CD1c-positive myeloid dendritic cell (primary cell): ENCODE data around the gene SEC61G.
A peak's percentile ranks its signal among the peaks of the same experiment; 100 is the strongest.

Source experiments
- DNase-seq: peaks from one replicate; pipeline ENCODE4 v3.0.0-alpha.2; 2016; ENCODE audit errors: extremely low spot score

Gene SEC61G

DNA sequence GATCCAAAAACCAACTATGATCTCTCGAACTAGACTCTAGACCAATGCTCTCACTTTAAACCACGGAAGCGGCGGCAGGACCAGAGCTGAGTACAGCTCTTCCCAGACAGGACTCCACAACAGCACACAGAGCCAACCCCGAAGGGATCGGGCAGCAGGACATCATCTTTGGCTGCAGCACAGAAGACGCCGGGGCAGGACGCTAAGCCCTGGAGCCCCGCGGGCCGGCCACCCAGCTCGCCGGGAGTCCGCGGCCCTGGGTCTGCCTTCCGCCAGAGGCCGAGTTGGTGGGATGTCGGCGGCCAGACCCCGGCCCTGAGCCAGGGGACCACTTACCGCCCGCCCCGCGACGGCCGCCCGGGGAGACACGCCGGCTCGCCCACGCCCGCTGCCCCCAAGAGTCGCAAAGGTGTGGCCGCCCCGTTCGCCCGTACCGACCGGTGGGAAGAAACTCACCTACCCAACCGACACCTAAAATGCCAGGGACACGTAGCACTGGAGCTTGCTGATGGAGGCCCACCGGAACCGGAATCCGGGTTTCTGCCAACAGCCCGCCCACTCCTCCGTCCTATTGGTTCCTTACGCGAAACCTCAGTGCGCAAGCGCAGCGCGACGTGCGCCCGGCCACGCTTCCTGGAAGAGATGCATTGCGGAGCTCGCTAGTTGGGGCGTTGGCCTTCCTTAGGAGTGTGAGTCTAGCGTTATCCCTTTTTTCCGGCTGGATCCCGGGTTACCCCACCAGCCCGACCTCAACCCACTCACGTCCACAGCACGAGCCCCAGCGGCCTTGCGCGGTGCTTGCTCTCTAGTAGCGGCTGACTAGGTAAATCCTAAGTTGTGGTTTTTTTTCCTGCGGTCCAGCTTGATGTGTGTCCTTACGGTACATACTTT is at the start of gene SEC61G:
TSS of gene SEC61G (minus strand) at position 510 of the 891 bp plus-strand sequence. CDS start 1,623 bp downstream, outside the sequence.
- DNase-seq, result peak; percentile 99

DNA sequence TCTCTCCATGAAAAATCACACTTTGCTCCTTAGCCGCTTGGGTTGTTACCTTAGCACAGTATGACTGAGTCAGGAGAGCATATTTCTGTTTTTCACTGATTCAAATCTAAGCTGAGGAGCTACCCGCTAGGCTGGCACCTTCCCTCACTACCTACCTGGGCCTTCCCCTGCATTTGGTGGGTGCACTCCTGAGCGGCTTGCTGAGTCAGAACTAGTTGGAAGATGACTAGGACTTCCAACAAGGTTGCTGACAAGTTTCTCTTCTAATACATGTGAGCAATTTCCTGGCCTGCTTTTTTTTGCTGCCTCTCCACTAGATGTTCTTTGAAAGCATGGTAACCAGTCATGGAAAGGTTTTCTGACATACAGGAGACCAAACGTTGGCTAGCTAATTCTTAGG is 43.8 kb upstream of the SEC61G start:
- no peak for DNase-seq

DNA sequence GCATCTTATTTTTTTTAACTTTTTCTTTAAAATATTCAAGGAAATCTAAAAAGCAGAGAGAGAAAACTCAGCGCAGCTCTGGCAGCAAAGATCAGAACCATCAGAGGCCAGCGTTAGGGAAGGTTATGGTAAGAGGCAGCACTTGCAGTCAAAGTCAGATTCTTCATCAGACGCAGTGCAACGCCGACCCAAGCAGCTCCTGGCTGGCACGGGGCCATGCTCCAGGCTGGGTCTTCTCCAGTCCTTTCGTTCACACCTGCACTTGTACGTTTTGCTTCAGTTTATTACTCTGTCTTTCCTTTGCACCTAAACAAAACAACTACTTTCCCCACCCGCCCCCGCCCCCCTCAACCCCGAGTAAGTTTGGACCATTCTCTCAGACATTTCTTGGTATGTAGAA is 43.1 kb upstream of the SEC61G start:
- DNase-seq, result no peak

DNA sequence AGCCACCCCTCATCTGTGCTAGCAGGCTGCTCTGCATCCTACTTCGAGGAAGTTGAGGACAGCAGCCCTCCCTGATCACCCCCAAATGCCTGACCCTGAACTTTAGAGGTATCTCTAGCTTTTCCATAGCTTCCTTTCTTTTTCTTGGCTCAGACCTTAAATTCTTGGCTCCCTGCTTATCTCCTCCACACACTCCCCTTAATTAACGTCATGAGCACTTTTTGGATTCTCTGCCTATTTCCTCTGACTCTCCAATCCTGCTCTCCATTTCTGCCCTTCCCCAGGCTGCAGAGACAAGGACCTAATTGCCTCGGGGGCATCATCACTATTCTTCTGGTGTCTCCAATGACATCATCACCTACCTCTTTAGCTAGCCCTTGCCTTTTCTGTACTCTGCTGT is 40.8 kb upstream of the SEC61G start:
- DNase-seq, result no peak

DNA sequence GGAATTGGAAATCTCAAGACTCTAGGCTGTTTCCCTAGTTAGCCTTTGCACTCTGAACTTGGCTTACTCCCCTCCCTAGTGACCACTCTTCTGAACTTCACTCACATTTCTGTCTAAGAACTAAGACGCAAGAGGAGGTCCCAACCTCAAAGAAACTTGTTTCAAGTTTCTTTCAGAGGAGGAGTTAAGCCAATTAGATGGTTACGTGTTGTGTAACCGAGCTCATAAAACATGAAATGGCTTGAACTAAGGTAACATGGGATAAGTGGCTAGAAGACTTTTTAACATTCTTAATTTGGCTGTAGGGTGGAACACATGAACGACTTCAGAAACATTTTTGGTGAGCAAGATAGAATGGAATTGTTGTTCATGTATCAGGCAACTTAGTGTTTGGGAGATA is 39.5 kb upstream of the SEC61G start:
- DNase-seq, result no peak

DNA sequence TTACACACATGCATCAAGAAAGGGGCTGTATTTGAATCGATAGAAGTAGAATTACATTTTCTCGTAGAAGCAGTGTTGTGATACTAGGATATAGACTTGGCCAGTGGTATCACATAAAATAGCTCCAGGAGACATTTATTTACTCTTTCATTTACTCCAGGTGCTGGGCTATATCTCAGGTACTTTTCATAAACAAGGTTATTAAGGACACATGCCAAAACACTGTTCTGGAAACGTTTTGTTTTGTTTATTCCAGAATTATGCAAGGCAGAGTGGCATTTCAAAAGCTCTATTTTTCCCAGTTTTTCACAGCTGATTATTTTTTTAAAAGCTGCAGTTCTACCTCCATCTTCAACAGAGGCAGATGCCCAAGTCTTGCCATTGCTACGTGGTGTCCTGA is 37.8 kb upstream of the SEC61G start:
- no peak for DNase-seq

DNA sequence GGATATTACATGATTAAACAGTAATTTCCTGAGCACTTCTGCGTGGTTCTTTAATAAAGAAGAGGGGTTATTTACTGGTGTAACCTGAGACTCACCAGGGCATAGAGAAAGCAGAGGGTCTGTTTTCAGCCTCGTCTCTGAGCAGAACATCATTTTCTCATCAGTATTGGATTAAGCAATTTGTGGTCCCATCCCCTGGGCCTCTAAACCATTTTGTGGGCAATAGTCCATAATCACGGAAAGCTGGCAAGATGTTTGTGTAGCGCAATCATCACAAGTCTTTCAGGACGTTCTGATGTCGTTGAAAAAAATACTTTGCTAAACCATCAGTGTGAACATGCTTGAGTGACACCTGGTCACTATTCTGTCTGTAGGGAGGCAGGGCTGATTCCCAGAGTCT is 37.1 kb upstream of the SEC61G start:
- no peak for DNase-seq

DNA sequence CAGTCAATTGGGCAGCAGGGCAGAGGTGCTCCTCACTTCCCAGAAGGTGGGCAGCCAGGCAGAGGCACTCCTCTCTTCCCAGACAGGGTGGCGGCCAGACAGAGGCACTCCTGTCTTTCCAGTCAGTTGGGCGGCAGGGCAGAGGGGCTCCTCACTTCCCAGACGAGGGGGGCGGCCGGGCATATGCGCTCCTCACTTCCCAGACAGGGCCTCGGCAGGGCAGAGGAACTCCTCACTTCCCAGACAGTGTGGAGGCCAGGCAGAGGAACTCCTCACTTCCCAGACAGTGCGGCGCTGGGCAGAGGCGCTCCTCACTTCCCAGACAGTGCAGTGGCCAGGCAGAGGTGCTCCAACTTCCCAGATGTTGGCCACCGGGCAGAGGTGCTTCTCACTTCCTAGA is 33.4 kb upstream of the SEC61G start:
- no peak for DNase-seq

DNA sequence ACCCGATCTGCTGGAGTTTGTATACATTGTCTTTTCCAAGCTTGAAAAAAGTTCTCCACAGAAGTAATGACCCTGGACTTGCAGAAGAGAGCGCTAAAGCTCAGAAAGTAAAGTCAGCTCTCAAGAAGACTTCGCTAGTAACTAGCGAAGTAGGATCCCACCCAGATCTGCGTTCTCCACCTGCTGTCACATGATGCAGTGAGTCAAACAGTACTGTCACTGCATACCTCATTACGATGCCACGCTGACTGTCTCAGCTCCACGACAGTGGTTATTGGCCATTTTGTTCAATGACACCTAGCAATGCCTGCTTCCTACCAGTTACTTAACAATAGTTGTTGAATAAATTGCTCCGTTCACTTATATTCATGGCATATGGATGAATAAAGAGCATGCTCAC is 29.7 kb upstream of the SEC61G start:
- peak; percentile 49 for DNase-seq

DNA sequence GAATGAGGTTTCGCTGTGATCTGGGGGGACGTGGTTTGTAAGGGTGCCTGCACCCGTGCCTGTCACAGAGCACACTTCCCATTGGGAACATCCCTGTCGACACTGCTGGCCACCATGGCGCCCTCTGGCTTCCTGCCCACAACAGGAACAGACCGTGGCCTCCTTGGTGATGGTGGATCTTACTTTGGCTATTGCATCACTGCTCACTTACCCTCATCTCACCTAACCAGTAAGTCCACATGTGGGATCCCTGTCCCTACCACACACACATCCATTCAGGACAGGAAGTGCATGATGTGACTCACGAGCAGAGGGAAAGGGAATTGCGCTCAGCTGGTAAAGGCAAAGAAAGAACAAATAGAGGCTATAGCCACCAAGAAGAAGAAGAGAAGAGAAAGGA is 26.2 kb upstream of the SEC61G start:
- DNase-seq, result no peak

DNA sequence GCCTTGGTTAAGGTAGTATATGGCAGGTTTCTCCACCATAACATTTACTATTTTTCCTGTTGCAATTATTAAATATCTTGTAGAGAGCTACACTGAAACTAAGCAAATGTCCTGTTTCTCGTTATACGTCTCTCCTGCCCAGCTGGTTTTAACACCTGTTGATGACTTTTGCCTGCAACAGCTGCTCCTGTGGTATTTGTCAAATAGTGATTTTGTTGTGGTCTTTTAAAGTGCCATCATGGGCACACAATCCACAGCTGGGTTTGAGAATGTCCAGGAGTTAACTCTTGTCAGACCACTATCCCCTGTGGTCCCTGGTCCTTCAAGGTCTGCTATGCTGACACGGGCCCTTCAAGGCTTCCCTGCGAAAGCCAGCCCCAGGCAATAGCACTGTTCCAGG is 24.9 kb upstream of the SEC61G start:
- DNase-seq, result no peak

DNA sequence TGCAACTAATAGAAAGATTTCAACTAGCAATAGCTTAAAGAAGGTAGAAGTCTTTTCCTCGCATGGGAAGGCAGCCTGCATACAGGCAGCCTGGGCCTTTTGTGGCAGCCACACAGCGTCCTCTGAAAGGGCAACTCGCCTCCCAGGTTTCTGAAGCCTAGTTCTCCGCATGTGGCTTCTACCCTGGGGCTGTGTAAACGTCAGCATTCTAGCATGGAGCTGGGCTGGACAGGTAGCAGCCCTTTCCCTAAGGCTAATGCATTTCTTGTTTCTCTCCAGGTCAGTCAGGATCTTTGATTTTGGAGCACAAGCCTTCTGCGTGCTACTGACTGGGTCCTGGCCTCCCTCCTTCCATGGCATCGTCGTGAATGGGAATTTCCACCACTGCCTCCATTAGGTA is 23.8 kb upstream of the SEC61G start:
- DNase-seq, result no peak

DNA sequence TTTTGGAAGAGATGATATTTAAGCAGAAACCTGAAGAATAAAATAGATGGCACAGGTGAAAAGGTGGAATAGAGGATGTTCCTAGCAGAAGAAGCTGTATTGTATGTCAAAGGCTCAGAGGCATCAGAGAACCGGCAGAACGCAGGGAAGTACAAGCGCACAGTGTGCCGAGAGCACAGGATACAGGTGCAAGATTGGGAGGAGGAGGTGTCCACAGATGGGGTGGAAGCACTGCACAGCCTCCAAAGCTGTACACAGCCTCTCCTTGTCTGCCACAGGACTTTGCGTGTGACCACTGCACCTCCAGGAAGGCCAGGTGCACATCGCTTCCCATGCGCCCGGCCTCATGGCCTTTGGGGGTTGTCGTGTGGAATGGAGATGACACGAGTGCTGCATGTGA is 23.3 kb upstream of the SEC61G start:
- no peak for DNase-seq

DNA sequence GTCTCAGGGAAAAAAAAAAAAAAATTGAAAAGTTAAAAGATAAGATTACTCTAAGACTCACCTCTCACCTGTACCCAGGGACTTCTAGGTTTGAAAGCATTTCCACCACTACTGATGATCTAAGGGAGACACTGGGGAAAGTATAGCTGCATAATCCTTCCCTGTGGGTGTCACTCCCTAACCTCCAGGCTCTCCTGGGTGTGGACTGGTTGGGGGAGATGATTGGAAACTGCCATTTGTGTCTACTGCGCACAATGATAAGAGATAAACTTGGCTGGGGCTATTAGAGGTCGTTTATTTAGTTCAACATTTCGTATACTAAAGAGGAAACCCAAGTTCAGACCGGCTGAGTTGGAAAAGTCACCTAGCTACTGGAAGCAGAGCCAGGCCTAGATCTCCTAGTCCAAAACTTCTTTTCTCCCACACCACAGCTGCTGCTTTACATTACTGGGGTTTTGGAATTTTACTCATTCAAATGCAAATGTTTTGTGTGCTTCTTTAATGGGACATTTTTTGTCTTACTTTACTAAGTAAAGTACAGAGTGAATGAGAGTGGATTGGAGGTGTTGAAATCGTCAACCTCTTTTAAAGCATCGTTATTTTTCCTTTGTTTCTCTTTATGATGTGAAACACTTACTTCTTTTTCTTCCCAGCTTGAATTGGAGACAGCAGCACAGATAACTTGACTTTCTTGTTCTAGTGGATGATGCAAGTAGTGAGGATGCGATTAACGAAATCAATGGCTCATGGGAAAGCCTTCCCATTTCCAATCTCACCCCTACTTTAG is 22.3 kb upstream of the SEC61G start:
- DNase-seq, result no peak

DNA sequence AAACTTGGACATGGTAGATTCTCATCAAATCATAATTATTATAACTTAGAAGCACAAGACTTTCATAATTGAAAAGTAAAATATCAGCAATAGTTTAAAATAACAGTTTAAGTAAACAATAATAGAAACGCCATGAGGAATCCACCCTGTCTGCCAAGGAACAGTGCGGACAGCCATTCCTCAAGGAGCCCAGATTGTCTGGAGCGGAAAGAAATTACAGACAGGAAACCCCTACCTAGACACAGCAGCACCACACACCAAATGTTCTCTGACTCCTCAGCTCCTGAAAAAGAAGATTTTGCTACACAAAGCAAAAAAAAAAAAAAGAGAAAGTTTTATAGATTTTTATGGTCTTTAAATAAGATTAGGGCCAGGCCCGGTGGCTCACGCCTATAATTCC is 21.5 kb upstream of the SEC61G start:
- DNase-seq, result no peak

DNA sequence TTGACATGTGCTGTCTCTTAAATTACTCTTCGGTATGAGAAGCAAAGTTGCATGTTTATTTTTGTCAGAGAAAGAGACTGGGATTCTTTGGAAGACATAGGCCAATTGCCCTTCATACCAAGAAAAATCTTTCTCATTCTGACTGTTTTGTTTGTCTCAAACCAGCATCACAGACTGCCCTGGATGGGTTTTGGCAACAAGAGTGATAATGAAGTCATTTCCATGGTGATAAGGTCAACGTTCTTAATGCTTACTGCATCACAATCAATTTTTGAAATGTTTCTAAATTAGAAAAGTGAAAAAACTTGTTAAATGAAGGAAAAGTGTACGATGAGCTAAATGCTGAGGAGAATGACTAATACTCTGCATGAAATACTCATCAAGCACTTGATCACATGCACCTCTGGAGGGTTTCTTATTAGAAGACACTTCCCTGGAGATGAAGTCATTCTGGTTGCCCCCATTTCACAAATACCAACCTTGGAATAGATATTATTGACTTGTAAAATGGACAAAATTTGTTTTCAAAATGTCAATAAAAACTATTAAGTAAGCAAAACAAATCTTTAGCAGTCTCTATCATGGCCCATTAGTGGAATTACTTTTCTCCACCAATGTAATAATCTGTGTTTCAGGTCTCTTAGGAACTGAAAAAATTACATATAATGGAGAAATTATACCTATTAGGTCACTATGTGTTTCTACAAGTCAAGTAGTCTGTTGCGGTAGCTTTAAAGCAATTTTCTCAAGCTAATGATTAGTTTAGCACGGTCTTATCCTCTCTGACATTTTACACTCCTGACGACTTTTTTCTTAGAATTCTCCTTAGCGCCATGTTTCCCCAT is 19.9 kb upstream of the SEC61G start:
- DNase-seq, result no peak

DNA sequence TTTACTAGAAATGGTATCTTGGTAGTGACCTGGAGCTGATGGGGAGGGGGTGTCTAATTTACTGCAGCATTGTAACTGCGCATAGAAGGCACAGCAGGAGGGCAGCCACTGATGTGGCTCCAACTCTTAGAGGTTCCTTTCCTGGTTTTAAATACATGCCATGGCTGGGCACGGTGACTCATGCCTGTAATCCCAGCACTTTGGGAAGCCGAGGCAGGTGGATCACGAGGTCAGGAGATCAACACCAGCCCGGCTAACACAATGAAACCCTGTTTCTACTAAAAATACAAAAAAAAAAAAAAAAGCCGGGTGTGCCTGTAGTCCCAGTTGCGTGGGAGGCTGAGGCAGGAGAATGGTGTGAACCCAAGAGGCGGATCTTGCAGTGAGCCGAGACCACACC is 19.2 kb upstream of the SEC61G start:
- DNase-seq, result no peak

DNA sequence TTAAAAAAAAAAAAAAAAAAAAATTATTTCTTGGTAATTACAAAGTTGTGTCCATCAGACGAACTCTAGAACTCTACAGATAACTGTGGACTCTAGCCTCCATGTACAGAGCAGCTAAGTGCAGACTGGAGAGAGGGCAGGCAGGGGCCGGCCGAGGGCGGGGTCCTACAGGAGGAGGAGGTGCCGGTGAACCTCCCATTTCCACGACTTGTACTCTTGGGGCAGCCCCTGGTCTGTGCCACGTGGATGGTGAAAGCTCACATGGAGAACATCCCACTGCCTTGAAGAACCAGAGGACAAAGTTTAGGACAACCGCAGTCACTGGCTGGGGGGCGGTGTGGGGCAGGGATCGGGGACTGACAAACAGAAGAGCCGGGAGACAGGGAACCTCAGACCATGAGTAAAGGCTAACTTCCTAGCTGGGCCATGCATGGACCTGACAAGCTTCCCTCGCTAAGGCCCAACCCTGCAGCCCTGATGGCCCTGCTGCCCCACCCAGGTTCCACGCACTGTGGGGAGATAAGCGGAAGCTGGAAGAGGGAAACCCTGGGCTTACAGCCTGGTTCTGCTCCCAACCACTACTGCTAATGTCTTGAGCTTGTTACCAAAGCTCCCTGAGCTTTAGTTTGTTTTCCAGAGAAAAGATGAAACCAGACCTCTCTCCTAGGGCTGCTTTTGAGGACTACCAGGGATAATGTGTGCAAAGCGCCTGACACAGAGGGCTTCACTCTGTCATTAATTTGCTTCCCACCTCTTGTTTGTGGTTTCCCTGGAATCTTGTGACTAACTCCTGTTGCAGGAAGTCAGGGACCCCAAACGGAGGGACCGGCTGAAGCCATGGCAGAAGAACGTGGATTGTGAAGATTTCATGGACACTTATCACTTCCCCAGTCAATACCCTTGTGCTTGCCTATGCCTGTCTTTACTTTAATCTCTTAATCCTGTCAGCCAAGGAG is 16.1 kb upstream of the SEC61G start:
- DNase-seq, result no peak

DNA sequence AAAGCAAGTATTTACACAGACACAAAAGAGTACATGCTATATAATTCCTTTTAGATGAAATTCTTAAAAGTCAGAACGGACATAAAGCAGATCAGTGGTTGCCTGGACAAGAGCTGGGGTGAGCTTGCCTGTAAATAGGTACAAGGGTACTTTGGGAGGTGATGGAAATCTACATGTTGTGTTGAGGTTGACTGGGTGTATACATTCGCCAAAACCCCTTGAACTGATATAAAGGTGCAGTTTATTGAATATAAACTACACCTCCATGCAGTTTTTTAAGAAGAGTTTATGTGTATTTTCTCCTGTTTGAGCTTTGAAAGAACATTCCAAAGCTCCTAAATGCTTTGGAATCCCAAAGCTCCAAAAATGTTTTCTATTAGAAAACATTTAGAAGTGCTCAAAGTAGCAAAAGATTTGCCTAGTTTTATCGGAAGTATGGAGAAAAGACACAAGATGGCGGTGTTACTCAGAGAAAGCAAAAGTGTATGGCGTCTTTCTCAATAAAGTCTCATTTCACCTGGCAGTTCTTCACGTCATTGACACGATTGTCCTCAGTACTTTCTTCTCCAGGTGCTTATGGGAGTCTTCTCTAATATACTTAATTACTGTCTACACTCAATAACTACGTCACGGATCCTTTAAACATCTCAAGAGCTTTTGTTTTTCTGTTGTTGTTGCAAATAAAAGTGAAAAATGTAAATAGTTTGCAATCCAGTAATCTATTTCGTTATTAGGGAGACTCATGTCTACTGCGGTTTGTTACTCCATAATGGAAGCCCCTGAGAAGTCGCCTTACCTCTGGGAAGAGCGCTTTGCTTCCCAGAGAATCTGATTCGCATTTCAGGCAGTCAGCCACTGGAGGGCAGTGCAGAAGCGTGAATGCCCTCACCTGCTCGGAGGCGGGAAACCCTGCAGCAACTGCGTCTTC is 14.7 kb upstream of the SEC61G start:
- peak; percentile 75 for DNase-seq

DNA sequence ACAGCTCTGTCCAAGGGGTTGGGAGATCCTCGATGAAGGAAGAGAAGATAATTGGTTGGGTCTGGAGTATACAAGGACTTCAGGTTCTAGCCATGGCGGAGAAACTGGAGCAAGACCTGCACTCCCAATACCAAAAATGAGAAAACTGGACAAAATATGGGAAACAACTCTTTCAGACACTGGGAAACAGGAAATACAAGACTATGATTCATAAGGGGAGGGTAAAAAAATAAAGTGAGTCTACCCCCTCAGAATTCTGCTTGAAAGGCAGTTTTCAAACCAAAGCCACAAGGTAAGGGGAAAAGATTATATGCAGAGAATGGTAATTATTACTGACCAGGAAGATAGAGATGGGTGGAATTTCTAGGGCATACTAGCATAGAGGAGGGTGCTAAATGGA is 10.2 kb upstream of the SEC61G start:
- DNase-seq, result no peak
